GM12864 (cell line): ENCODE measurements around the gene AFDN.

Experiments used
- DNase-seq: peaks from one replicate; pipeline ENCODE4 v3.0.0-alpha.2; 2011; ENCODE audit warnings: low read depth
- H3K4me3 ChIP-seq: 2 replicates; pipeline ENCODE4 v1.5.1; 2011; ENCODE audit warnings: mild to moderate bottlenecking, low read depth, low read length, control low read depth
- CTCF ChIP-seq: IDR thresholded peaks from 2 replicates; pipeline ENCODE4 v1.5.1; 2011; ENCODE audit warnings: low read depth, mild to moderate bottlenecking, moderate library complexity, low read length, control low read depth, inconsistent platforms; ENCODE audit errors: missing control alignments

The AFDN gene

GRCh38 chr6:167990016-167990945 lies 163.6 kb downstream of the AFDN start:
- no peak for DNase-seq

GRCh38 chr6:167993169-167993568 lies 166.5 kb downstream of the AFDN start:
- TF ChIP-seq CTCF, result no peak
- H3K4me3 ChIP-seq, result no peak overlapping the region
- no peak for DNase-seq

More at GRCh38 chr6:167990016-167990945, 163.6 kb downstream of the AFDN start:
- no peak for TF ChIP-seq CTCF
- H3K4me3 ChIP-seq, result no peak overlapping the region

GRCh38 chr6:167993831-167994230 lies 167.1 kb downstream of the AFDN start:
- H3K4me3 ChIP-seq, result no peak overlapping the region
- no peak for TF ChIP-seq CTCF
- DNase-seq, result no peak

- no peak for DNase-seq
- H3K4me3 ChIP-seq, result no peak overlapping the region
- TF ChIP-seq CTCF, result no peak
Measured at GRCh38 chr6:167995302-167995701, 168.6 kb downstream of the AFDN start.

- no peak for TF ChIP-seq CTCF
- no peak overlapping the region for H3K4me3 ChIP-seq
- no peak for DNase-seq
Measured at GRCh38 chr6:167995731-167996151, 169.0 kb downstream of the AFDN start.

- DNase-seq, result no peak
- no peak overlapping the region for H3K4me3 ChIP-seq
- TF ChIP-seq CTCF, result no peak
Measured at GRCh38 chr6:167996424-167997199, 169.9 kb downstream of the AFDN start.
